HL-60 (cell line): ENCODE results near the gene MIDN.

Experiments
- CTCF ChIP-seq: IDR thresholded peaks from one replicate; pipeline ENCODE4 v1.5.1; 2011; ENCODE audit warnings: low read length, control low read depth, inconsistent platforms; ENCODE audit not compliant: insufficient read depth
- TF ChIP-seq, protein P1 (sequence below): IDR thresholded peaks from 2 replicates; pipeline ENCODE4 v1.6.1; 2012; ENCODE audit warnings: low read depth; ENCODE audit not compliant: insufficient replicate concordance

- no peak for TF ChIP-seq CTCF
- TF ChIP-seq, protein P1, sequence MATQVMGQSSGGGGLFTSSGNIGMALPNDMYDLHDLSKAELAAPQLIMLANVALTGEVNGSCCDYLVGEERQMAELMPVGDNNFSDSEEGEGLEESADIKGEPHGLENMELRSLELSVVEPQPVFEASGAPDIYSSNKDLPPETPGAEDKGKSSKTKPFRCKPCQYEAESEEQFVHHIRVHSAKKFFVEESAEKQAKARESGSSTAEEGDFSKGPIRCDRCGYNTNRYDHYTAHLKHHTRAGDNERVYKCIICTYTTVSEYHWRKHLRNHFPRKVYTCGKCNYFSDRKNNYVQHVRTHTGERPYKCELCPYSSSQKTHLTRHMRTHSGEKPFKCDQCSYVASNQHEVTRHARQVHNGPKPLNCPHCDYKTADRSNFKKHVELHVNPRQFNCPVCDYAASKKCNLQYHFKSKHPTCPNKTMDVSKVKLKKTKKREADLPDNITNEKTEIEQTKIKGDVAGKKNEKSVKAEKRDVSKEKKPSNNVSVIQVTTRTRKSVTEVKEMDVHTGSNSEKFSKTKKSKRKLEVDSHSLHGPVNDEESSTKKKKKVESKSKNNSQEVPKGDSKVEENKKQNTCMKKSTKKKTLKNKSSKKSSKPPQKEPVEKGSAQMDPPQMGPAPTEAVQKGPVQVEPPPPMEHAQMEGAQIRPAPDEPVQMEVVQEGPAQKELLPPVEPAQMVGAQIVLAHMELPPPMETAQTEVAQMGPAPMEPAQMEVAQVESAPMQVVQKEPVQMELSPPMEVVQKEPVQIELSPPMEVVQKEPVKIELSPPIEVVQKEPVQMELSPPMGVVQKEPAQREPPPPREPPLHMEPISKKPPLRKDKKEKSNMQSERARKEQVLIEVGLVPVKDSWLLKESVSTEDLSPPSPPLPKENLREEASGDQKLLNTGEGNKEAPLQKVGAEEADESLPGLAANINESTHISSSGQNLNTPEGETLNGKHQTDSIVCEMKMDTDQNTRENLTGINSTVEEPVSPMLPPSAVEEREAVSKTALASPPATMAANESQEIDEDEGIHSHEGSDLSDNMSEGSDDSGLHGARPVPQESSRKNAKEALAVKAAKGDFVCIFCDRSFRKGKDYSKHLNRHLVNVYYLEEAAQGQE: no peak
Measured at GRCh38 chr19:1252221-1252820, 3.9 kb downstream of the MIDN start.
